A549 treated with DMSO at 1 μM for 4 hours (cell line): ENCODE results near the gene MOCS2. TPM values are rescaled to one million over a fixed set of nuclear protein-coding genes. Genes with fewer than 3 reads are reported as not detected.

Source experiments
- total RNA-seq: library from RNA; stranded (reverse); fragments of 200-300 nt; extraction: Qiagen RNA extraction; gene quantifications from 5 replicates; pipeline ENCODE4 v1.2.3, GENCODE V29; 2022; ENCODE audit warnings: low read depth

MOCS2 gene
- 31.5 to 42.0 TPM (median 35.7 TPM) in 5 replicates for total RNA-seq

GRCh38 chr5:53109443-53110127, at the start of gene MOCS2:
Gene MOCS2, minus strand, starts transcription at chr5:53109757. Its CDS starts 2,583 bp downstream, at chr5:53107174.

Other genes with a start within 250 kb of the MOCS2 start
- 25.2 to 44.0 TPM (median 32.9 TPM) in 5 replicates for gene ITGA2, start 120.4 kb downstream of the MOCS2 start, total RNA-seq